Measurements from ENCODE around the gene POU3F1.

The POU3F1 gene

DNA sequence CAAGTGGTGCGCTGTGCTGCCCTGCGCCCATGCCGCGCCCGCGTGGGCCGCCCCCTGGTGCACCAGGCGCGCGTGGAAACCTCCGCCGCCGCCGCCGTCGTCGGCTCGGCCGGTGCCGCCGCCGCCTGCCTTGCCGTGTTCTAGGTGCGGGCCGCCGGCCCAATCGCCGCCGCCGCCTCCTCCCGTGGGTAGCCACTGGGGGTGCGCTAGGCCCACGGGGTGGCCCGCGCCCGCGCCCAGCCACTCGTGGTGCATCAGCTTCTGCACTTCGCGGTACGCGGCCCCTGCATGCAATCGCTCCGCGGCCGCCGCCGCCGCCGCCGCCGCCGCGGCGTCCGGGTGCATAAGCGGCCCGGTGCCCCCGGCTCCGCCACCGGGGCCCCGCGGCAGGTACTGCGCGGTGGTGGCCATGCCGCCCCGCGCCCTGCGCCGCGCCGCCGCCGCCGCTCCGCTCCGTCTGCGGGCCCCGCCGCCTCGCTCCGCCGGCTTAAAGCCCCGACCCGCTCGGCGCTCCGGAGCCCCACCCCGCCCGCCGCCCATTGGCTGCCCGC is at the start of gene POU3F1:
Gene POU3F1 (minus strand): TSS at position 461 of the 551 bp plus-strand sequence. CDS start 50 bp downstream, at position 411.
- DNase-seq (ENCODE audit: low read depth), result no peak

DNA sequence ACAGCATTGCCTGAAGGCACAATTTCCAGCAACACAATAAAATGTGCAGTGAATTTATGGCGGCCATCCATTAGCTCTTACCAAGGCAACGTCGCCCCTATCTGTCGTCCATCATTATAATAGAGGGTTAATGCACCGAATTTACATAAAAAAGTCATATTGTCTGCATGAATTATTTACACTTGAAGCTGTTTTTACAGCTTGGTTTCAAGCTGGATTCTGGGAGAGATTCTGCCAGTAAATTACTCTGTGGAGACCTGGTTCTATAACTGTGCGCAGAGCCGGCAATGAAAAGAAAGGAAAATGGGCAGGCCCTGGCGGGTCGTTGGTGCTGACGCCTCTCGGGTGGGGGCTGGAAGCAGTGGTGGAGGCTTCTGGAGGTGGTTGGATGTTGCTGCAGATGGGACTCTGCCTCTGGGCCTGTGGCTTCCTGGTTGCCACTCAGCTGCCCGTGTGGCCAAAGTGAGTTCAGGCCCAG is 48.9 kb upstream of the POU3F1 start:
- no peak for DNase-seq (ENCODE audit: low read depth)

GRCh38 chr1:38094711-38095290 is 48.2 kb upstream of the POU3F1 start:
- DNase-seq (ENCODE audit: low read depth), result no peak

DNA sequence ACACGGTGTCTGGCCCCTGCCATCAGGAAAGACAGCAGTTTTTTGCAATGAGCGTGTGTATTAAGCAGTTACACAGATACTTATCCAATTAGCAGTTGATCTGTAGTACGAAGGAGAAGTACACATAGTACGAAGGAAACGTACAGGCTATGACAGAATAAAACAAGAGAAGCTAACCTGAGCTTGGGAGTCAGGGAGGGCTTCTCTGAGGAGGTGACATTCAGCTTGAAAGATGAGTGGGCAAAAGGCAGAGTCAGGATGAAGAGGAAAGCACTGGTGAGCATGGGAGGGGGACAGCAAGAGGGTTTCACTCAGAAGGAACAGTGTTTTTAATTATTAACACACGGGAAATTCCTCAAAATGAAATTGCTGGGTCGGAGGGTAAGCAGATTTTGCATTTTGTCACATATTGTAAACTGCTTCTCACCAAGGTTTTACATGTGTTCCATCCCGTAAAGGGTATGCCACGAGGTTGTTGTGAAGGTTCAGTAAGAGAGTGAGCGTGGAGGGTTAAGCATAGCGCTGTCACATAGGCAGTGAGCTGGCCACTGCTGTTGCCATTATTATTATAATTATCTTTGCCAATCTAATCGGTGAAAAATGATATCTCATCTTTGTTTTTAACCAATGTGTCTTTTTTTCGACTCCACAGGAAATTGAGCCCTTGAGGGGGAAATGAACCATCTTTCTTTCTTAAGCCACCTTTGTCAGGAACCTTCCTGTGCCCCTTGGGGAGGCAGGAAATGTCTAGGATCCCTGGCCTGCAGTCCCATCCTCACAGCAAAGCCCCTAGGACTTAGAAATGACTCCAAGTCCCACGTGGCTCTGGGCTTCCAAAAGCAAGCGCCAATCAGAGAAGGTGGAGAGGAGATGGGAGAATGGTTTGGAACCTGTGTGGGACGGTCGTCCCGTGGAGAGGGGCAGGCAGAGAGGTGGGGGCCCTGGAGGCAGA is 47.3 kb upstream of the POU3F1 start:
- no peak for DNase-seq (ENCODE audit: low read depth)

DNA sequence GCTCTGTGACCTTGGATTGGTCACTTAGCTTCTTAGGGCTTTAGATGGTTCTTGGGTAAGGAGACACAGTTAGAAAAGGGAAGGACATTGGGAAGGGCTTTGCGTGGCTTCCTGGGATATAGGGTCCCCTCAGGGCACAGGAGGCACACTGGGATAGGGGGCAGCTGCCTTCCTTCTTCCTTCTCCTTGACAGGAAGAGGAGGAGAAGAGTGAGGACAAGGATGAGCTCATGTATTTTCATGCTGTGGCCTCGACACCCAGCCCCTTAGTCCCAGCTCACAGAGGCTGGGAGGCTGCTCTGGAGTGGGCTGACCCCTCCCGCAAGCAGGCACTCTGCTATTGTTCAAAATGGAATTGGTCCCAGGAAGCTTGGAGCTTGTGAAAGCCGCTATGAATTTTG is 45.7 kb upstream of the POU3F1 start:
- no peak for DNase-seq (ENCODE audit: low read depth)

GRCh38 chr1:38090796-38091195 is 44.2 kb upstream of the POU3F1 start:
- DNase-seq (ENCODE audit: low read depth), result no peak

DNA sequence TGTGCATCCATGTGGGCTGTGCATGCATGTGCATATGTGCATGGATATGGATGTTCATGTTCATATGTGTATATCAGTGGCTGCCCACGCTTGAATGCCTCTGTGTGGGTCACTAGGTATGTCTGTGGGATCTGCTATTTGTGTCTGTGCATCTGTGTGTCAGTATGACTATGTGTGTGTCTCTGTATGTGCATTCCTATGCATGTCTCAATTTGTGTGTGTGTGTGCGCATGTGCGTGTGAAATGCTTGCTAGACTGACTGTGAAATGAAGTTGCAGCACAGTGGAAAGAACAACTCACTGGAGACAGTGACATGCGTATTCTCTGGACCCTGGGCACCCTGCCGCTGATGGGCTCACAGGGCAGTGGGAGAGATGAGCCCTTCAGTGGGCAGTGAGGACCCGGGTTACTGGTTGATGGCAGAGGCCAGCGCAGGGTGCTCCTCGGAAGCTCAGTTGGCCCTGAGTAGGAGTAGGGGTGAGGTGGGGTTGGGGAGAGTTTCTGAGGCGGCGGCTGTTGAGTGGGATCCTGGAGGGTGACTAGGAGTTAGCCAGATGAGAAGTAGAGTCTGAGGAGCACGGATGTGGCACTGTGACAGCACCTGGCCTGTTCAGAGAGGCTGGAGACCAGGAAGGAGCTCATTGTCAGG is 43.2 kb upstream of the POU3F1 start:
- no peak for DNase-seq (ENCODE audit: low read depth)

GRCh38 chr1:38088791-38089190 is 42.2 kb upstream of the POU3F1 start:
- no peak for DNase-seq (ENCODE audit: low read depth)

DNA sequence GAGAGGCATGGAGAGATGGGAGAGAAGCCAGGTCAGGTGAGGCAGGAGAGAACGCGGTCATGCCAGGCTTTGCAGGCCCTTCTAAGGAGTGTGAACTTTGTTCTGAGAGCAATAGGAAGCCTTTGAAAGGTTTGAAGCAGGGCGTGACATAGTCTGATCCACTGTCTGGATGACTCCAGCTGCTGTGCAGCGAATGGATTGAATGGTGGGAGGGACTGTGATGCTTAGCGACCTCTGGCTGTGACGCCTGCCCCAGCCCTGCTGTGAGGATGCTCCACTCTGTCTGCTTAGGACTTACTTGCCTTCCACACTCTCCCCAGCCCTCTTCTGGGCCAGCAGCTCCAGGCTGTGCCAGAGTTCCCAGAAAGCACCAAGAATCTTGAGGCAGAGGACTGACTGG is 41.8 kb upstream of the POU3F1 start:
- no peak for DNase-seq (ENCODE audit: low read depth)

GRCh38 chr1:38087676-38088075 is 41.1 kb upstream of the POU3F1 start:
- no peak for DNase-seq (ENCODE audit: low read depth)

GRCh38 chr1:38085666-38086330 is 39.2 kb upstream of the POU3F1 start:
- no peak for DNase-seq (ENCODE audit: low read depth)

GRCh38 chr1:38084700-38085099 is 38.1 kb upstream of the POU3F1 start:
- DNase-seq (ENCODE audit: low read depth), result no peak

DNA sequence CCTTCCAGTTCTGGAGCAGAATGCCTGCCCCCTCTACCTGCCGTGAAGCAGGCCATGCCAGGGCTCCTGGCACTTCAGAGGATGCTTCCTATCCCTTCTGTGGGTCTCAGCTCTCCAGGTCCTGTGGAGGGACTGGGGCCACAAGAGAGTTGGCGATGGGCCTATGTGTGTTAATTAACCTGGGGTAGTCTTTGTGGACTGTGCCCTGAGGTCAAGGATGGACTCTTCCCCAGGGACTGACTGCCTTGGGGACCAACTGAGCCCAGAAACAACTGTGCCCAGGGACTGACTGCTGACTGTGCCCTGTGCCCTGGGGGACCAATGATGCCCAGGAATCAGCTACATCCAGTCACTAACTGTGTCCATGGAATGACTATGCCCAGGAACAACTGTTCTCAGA is 37.5 kb upstream of the POU3F1 start:
- DNase-seq (ENCODE audit: low read depth), result no peak

DNA sequence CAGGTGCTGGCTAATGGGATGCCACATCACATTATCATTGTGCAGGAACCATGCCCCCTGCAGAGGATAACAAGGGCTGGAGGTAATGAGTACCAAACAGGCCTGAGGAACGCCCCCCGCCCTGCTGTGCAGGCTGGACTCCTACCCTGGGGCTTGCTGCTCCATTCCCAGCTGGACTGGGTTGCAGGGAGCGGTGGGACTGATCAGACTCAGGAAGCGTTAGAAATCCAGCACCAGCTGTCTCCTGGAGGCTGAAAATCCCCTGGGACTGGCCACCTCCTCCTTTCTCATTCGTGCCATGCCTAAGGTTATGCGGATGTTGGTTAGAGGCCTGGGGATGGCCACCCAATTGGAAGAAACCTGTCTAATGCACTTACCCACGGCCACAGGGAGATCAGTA is 36.9 kb upstream of the POU3F1 start:
- no peak for DNase-seq (ENCODE audit: low read depth)

GRCh38 chr1:38082769-38083263 is 36.2 kb upstream of the POU3F1 start:
- DNase-seq (ENCODE audit: low read depth), result no peak

DNA sequence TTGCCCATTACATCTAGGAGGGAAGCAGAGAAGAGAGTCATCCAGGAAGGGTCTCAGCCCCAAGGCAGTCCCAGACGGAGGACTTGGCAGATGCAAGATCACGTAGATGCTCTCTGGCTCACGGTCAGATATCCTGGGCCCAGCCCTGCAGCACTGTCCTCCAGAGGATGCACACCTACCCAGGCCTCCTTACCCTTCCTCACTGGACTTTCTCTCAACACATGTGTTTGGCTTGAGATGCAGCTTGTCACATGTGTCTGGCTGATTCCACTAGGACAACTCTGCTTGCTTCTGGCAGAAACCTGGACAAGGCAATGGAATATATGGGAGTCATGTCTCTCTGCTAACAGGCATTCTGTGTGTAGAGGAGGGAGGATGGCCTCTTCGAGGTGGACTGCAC is 32.4 kb upstream of the POU3F1 start:
- DNase-seq (ENCODE audit: low read depth), result no peak

DNA sequence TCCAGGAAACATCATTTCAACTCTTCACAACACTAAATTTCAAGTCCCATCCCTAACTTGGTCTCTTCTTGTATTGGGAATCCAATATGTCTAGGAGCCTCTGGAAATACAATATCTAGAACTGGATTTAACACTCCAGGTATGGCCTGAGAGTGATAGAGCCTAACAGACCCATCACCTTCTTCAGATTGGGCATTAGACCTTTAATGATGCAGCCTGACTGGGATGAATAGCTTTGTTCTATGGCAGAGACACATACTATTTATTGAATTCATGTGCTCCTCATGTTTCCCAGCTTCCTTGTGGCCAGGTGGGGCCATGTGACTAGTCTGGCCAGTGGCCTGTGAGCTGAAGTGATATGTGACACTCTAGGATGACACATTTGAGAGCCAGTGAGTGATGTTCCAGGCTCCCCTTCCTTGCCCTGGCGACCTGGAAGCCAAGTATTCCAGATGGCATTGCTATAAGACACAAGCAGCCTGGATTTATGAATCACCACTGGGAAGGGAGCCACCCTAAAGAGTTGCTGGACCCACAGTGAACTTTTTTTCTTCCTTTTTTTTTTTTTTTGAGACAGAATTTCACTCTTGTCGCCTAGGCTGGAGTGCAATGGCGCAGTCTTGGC is 31.0 kb upstream of the POU3F1 start:
- no peak for DNase-seq (ENCODE audit: low read depth)

DNA sequence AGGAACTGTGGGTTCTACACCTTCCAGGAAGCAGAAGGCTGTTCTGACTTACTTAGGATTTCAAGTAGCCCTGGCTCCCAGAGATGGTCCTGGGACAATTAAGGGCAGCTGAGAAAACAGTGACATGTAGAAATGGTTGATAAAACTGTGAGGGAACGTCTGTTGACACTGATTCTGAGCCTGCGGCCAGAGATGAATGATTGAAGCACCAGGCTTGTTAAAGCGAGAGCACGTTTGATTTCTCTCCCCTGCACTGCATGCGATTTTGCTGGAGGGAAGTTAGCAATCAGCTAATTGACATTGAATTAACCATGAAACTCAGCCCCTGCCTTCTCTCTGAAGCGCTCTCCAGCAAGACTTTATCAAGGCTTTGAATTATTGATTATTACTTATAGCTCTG is 29.9 kb upstream of the POU3F1 start:
- no peak for DNase-seq (ENCODE audit: low read depth)

DNA sequence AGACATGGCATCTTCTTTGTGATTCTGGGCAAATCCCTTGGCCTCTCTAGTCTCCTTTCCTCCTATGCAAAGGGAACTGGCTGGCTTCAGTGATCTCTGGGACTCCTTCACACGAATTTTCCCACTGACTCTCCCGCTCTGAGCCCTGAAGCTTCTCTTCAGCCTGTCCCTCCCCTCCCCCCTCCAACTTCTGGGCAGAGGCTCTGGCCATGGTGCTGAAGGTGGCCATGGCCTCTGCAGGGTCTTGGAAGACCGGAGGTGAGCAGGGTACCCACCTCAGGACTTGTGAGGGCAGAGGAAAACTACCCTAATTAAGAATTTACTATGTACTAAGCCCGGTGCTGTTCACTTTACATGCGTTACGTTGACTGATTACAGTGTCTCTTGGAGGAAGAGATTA is 29.4 kb upstream of the POU3F1 start:
- no peak for DNase-seq (ENCODE audit: low read depth)

DNA sequence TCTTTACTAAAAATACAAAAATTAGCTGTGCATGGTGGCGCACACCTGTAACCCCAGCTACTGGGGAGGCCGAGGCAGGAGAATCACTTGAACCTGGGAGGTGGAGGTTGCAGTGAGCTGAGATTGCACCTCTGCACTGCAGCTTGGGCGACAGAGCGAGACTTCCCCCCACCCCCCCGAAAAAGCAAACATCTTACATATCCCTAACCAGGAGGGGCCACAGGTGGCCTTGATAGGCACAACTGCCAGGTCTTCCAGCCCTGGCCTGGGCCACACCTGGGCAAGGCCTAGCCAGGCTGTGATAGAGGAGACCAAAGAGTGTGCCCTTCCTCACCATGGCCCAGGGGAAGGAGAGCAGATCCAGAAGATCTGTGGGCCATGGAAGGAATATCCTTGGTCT is 28.6 kb upstream of the POU3F1 start:
- no peak for DNase-seq (ENCODE audit: low read depth)

GRCh38 chr1:38074302-38074677 is 27.7 kb upstream of the POU3F1 start:
- no peak for DNase-seq (ENCODE audit: low read depth)
